T-helper 2 cell treated with Interferon-gamma antibody and Interleukin-4, amounts not matched to agents 5 μg/mL and 100 μg/mL, for 36 hours (primary cell): Measurements from ENCODE around the gene SLC7A1.

Source experiments
- DNase-seq: peaks from one replicate; pipeline ENCODE4 v3.0.0; 2021; ENCODE audit warnings: low spot score
- H3K27ac Mint-ChIP-seq: one replicate; pipeline ENCODE4 v1.8.0; 2021; ENCODE audit warnings: mild to moderate bottlenecking, mixed read lengths
- H3K27me3 Mint-ChIP-seq: one replicate; pipeline ENCODE4 v1.8.0; 2021; ENCODE audit warnings: low read depth, mixed read lengths
- H3K36me3 Mint-ChIP-seq: one replicate; pipeline ENCODE4 v1.8.0; 2021; ENCODE audit warnings: low read depth, mixed read lengths
- H3K4me1 Mint-ChIP-seq: one replicate; pipeline ENCODE4 v1.8.0; 2021; ENCODE audit warnings: low read depth, mixed read lengths
- H3K4me3 Mint-ChIP-seq: one replicate; pipeline ENCODE4 v1.8.0; 2022; ENCODE audit warnings: mild to moderate bottlenecking, moderate library complexity, mixed read lengths
- H3K9me3 Mint-ChIP-seq: one replicate; pipeline ENCODE4 v1.8.0; 2021; ENCODE audit warnings: mixed read lengths

SLC7A1 gene

DNA sequence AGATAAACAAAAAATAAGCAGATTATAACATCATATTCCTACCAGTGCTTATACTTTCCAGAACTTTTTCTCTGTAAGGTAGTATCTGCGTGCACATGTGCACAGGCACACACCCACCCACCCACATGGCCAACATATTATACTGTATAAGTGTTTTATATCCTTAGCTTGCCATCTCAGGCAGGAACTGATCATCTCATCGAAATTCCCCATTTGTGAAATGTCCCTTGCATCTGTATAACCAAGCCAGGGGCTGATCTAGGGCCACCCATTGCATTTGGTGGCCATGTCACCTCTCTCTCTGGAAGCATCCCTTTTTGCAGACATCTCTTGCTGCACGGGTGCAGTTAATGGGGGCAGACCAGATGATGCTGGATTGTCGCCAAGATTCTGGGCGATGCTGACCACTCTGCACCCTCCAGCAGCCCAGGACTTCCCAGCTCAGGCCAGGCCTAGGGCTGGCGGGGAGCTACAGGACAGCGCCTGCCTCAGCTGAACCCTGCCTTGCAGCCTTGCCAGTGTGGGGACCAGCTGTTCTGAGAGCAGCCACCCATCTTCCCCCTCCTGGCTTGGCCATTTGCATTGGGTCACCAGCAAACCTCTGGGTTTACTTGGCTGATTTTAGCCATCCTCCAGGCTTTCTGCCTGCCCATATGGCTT, 95.9 kb downstream of the SLC7A1 start:
- H3K4me1 Mint-ChIP-seq = peaks cover 6% of the 10 kb centered on the region
- DNase-seq = no peak
- H3K27ac Mint-ChIP-seq = no peak overlapping the region
- H3K27me3 Mint-ChIP-seq = peaks cover 16% of the 10 kb centered on the region
- H3K9me3 Mint-ChIP-seq = no peaks in the 10 kb centered on the region
- H3K36me3 Mint-ChIP-seq = no peaks in the 10 kb centered on the region
- no peak overlapping the region for H3K4me3 Mint-ChIP-seq

DNA sequence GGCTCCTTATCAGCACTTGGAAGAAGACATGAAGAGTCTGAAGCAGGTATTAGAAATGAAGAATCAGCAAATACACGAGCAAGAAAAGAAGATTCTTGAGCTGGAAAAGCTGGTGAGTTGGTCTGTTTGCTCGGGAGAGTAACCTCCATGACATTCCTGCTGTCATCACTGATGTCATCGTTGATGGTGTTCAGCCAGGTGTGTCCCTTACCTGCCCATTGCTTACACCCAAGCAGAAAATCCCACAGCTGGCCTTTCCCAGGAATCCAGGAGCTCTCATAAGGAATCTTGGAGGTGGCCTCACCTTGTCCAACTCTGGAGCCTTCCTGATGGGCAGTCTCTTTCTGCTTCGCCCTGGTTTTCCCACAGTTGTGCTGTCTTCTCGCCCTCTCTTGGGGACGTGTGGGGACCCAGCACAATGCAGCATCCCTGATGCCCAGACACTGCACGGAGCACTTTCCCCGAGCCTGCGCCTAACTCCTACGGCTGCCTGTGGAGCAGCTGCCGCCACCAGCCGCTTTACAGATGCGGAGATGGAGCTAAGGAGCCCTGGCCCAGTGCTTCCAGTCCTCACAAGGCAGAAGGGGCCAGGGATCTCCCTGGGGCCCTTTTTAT, 97.0 kb downstream of the SLC7A1 start:
- no peaks in the 10 kb centered on the region for H3K9me3 Mint-ChIP-seq
- no peak overlapping the region for H3K27ac Mint-ChIP-seq
- no peaks in the 10 kb centered on the region for H3K36me3 Mint-ChIP-seq
- peaks cover 14% of the 10 kb centered on the region for H3K27me3 Mint-ChIP-seq
- DNase-seq = no peak
- no peak overlapping the region for H3K4me3 Mint-ChIP-seq
- H3K4me1 Mint-ChIP-seq = peaks cover 6% of the 10 kb centered on the region

DNA sequence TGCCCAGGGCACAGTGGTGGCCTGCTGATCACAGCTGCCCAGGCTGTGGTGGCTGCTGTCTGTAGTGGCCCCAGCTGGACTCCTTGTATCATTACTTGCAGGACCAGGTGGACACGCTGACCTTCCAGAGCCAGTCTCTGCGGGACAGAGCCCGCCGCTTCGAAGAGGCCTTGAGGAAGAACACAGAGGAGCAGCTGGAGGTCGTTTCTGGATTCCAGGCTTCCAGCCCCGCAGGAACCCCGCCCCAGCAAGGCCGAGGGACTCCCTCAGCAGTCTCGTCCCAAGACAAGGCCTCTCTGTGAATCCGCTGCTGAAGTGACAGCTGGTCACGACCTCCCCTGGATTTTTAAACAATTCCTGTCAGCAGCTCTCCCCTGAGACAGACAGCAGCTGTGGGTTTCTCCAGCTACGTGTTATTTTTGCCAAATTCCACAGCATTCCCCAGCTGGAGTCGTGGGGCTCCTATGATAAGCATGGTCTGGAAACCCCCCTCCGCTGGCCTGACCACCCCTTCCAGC, 98.3 kb downstream of the SLC7A1 start:
- peaks cover 12% of the 10 kb centered on the region for H3K27me3 Mint-ChIP-seq
- no peaks in the 10 kb centered on the region for H3K36me3 Mint-ChIP-seq
- no peak for DNase-seq
- no peak overlapping the region for H3K4me3 Mint-ChIP-seq
- no peak overlapping the region for H3K27ac Mint-ChIP-seq
- no peaks in the 10 kb centered on the region for H3K9me3 Mint-ChIP-seq
- H3K4me1 Mint-ChIP-seq = peaks cover 6% of the 10 kb centered on the region

DNA sequence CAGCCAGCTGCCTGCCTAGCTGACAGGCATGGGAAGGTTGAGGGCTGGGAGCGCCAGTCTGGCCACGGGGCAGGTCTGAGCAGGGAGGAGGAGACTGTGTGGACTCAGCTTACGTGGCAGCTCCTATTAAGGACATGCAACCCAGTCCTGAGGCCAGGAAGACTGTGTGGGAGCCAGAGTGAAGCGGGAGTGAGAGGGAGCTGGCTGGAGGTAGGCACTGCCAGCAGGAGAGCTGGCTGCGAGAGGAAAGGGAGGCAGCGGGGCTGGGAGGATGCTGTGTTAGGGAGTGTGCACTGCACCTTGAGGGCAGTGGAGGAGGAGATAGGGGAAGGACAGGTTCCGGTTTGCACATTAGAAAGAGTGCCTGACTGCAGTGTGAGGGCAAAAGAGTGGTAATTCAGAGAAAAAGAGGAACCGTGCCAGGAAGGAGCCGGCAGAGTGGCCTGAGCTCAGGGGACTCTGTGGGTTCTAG, 99.2 kb downstream of the SLC7A1 start:
- H3K9me3 Mint-ChIP-seq = no peaks in the 10 kb centered on the region
- no peak overlapping the region for H3K4me3 Mint-ChIP-seq
- no peak for DNase-seq
- no peaks in the 10 kb centered on the region for H3K36me3 Mint-ChIP-seq
- H3K27me3 Mint-ChIP-seq = peaks cover 12% of the 10 kb centered on the region
- H3K4me1 Mint-ChIP-seq = peaks cover 6% of the 10 kb centered on the region
- H3K27ac Mint-ChIP-seq = no peak overlapping the region

DNA sequence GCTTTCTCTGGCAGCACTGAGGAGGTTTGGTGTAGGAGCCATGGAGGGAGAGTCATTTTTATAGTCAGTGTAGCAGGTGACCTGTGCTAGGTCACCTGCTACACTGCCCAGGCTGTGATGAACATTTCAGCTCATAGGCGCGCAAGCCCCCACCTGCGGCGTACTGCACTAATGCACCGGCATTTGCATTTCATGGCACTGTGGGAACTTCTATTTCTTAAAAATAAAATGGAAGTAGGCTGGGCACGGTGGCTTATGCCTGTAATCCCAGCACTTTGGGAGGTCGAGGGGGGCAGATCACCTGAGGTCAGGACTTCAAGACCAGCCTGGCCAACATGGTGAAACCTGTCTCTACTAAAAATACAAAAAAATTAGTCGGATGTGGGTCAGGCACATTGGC, 101.0 kb downstream of the SLC7A1 start:
- H3K4me1 Mint-ChIP-seq = peaks cover 6% of the 10 kb centered on the region
- H3K36me3 Mint-ChIP-seq = no peaks in the 10 kb centered on the region
- H3K9me3 Mint-ChIP-seq = no peaks in the 10 kb centered on the region
- no peak overlapping the region for H3K27ac Mint-ChIP-seq
- H3K27me3 Mint-ChIP-seq = peaks cover 10% of the 10 kb centered on the region
- H3K4me3 Mint-ChIP-seq = no peak overlapping the region
- DNase-seq = no peak

DNA sequence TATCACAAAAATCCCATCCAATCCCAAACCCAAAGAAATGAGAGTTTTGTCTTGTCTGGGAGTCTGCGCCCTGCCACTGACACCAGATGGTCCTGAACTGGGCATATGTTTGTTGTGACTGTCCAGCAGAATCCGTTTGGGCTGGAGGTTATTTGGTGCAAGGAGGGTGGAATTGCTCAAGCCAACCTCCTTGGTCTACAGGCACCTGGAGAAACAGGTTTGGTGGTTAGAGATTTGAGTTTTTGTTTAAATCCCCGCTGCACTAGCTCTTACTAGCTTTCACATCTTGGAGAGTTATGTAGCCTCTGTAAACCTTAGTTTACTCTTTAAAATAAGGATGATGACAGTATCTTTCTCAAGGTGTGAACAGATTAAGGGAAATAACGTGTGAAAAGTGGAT, 101.7 kb downstream of the SLC7A1 start:
- no peaks in the 10 kb centered on the region for H3K36me3 Mint-ChIP-seq
- H3K4me1 Mint-ChIP-seq = peaks cover 6% of the 10 kb centered on the region
- H3K9me3 Mint-ChIP-seq = no peaks in the 10 kb centered on the region
- peaks cover 10% of the 10 kb centered on the region for H3K27me3 Mint-ChIP-seq
- no peak overlapping the region for H3K4me3 Mint-ChIP-seq
- H3K27ac Mint-ChIP-seq = no peak overlapping the region
- no peak for DNase-seq

DNA sequence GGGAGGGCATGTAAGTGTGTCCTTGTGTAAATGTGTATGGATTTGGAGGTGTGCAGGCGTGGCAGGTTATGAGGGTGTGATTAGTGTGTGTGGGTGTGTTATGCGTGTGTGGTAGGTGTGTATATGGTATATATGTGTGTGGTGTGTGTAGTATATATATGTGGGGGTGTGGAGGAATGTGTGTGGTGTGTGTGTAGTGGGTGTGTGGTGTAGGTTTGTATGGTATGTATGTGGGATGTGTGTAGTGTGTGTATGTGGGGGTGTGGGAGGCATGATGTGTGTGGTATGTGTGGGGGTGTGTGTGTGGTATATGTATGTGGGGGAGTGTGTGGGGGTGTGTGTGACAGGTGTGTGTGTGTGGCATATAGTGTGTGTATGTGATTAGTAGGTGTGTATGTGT, 104.2 kb downstream of the SLC7A1 start:
- Mint-ChIP-seq H3K27ac (no peak overlapping the region), H3K9me3 (no peaks in the 10 kb centered on the region), H3K4me3 (no peak overlapping the region), H3K27me3 (peaks cover 4% of the 10 kb centered on the region), H3K36me3 (no peaks in the 10 kb centered on the region), H3K4me1 (peaks cover 2% of the 10 kb centered on the region)
- DNase-seq = no peak

DNA sequence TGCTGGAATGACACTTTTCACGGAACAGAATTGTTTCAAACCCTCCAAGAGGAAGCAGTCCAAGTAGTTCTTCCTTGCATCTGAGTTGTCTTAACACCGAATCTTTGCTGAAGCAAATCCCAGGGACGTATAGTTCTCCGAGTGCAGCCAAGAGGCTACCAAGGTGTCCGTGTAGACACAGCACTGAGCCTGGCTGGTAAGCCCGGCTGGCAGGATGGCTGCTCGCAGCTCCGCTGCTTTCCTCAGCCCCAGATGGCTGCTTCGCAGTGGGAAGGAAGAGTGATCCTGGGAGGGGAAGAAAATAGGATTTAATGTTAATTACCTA, 105.0 kb downstream of the SLC7A1 start:
- DNase-seq = no peak
- no peaks in the 10 kb centered on the region for H3K27me3 Mint-ChIP-seq
- H3K27ac Mint-ChIP-seq = no peak overlapping the region
- H3K36me3 Mint-ChIP-seq = no peaks in the 10 kb centered on the region
- H3K4me1 Mint-ChIP-seq = no peaks in the 10 kb centered on the region
- no peaks in the 10 kb centered on the region for H3K9me3 Mint-ChIP-seq
- no peak overlapping the region for H3K4me3 Mint-ChIP-seq

DNA sequence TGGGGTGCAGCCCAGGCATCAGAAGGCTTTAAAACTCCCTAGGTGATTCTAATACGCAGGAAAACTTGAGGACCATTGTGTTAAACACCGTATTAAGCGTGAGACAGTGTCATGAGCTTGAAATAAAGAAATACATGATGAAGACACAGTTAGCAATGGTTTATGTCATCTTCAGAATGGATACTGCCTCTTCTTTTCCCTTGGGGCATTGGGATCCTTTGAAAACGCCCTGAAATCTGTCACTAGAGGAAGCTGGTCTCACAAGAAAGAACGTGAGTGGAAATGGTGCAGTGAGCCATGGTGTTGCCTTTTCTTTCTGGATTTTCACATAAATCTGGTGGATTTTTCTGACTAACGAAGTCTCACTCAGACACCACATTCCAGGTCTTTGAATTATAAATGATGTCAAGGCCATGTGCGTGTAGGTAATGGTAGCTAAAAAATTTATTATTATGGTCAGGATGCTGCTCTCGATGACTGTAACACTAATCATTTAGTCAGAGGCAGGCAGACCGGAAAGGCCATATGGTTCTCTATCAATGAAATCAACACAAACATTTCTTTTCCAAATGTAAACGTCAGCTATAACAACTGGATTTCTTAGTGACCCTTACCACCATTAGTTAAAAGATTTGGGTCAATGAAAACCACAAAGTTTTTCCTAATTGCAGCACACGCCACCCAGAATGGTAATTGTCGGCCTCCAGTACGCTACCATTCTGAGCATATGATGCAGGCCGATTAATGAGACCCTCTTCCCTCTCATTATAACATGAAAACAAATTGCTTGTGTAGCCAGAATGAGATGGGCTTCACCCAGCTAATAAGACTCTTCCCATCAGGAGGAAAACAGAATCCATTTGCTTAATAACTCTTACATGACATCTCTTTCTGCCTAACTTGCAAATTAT, 105.6 kb downstream of the SLC7A1 start:
- no peaks in the 10 kb centered on the region for H3K27me3 Mint-ChIP-seq
- H3K9me3 Mint-ChIP-seq = no peaks in the 10 kb centered on the region
- H3K4me3 Mint-ChIP-seq = no peak overlapping the region
- H3K4me1 Mint-ChIP-seq = no peaks in the 10 kb centered on the region
- DNase-seq = no peak
- H3K36me3 Mint-ChIP-seq = no peaks in the 10 kb centered on the region
- no peak overlapping the region for H3K27ac Mint-ChIP-seq

DNA sequence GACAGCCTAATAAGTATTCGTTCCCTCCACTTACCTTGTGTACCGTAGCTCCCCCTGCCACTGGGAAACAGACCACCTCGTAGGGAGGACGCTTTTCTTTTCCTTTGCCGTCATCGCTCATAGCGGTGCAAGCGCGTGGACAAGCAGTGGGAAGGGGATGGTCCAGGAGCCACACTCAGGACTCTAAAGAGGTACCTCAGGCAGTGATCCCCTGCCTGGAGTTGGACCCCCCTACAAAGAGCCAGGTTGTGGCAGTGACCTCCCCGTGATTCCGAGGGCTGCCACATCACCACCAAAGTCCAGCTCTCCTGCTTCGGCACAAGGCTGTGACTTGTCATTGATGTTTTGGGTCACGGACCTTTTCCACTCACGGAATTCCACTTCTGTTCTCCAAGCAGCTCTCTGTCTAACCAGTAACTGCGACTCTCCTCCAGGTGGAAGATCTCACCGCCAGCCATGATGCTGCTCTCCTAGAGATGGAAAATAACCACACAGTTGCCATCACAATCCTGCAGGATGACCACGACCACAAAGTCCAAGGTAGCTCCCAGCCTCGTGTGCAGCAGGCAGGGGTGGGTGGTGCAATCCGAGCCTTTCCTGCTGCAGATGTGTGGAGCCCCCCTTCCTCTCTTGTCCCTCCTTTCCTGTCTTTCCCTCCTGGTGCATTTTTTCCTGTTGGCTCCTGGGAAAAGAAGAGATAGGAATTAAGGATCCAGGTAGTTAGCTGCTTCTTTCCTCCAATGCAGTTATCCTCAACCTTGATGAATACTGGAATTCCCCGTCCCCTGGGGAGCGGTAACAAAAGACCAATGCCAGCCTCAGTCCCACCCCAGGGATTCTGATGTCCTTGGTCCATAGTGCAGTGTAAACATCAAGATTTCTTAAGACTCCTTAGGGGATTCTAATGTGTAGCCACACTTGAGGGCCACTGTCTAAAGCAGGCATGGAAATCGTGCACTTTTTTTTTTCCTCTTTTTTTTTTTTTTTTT, 107.7 kb downstream of the SLC7A1 start:
- Mint-ChIP-seq H3K27me3 (no peaks in the 10 kb centered on the region), H3K4me1 (no peaks in the 10 kb centered on the region), H3K9me3 (no peaks in the 10 kb centered on the region), H3K4me3 (no peak overlapping the region), H3K27ac (no peak overlapping the region), H3K36me3 (no peaks in the 10 kb centered on the region)
- no peak for DNase-seq

DNA sequence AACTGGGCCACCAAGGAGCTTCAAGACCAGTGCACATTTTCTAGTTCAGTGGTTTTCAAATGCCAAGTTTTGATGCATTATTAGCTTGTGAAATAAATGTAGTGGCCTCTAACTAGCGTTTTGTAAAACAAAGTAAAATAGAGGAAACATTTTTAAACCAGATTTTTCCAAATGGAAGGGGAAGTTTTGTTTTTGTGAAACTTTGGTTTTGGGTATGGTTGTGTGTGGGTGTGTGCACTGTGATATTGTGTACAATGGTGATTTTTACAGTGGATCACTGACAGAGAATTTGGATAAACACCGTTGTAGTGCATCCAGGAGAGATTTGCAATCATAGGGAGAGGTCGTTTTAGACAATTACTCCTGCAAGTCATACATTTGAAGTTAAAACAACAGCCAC, 108.9 kb downstream of the SLC7A1 start:
- DNase-seq = no peak
- Mint-ChIP-seq H3K27ac (no peak overlapping the region), H3K27me3 (no peaks in the 10 kb centered on the region), H3K9me3 (no peaks in the 10 kb centered on the region), H3K4me3 (no peak overlapping the region), H3K4me1 (no peaks in the 10 kb centered on the region), H3K36me3 (no peaks in the 10 kb centered on the region)

DNA sequence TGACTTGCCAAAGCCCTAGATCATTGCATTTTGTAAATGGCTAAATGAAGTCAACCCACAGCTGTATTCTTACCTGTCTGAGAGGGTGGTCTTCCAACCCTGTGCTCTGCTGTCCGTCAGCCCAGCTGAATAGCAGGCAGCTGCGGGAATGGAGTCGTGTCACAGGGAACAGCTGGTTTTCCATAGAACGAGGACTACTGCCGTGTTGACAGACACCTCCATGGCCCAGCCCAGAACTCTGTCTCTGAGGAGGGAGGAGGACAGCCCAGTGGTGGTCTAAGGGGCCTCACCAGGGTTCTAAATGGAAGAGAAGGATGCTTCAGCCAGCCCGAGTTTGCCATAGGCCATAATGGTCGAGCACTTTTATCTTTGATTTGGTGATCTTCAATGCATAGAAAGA, 110.7 kb downstream of the SLC7A1 start:
- Mint-ChIP-seq H3K27me3 (no peaks in the 10 kb centered on the region), H3K4me3 (no peak overlapping the region), H3K36me3 (no peaks in the 10 kb centered on the region)

DNA sequence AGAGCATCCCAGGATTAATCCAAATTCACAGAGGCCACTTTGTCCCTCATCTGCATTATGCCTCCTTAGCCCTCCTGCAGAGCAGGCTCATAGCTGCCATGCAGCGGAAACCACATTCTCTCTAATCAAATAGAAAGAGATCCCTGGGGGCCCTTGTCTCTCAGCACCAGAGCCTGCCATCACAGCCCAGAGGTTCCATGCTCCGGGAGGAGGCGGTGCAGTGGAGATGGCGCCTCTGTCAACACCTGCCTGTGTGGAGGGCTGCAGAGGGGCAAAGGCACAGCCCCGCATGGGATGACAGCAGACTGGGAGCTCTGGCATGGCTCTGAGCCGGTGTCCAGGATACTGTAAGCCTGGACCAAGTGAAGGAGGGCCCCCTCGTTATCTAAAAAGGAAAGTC, 111.3 kb downstream of the SLC7A1 start:
- DNase-seq = no peak
- Mint-ChIP-seq H3K27ac (no peak overlapping the region), H3K27me3 (no peaks in the 10 kb centered on the region), H3K36me3 (no peaks in the 10 kb centered on the region), H3K4me3 (no peak overlapping the region), H3K9me3 (no peaks in the 10 kb centered on the region), H3K4me1 (no peaks in the 10 kb centered on the region)

More for the DNA sequence above, 110.7 kb downstream of the SLC7A1 start:
- Mint-ChIP-seq H3K9me3 (no peaks in the 10 kb centered on the region), H3K4me1 (no peaks in the 10 kb centered on the region), H3K27ac (no peak overlapping the region)
- no peak for DNase-seq
